NCI-H1092 (cell line): Measurements from ENCODE around the gene KLHL8.
A peak's percentile ranks its signal among the peaks of the same experiment; 100 is the strongest.

Experiments
- DNase-seq: peaks from one replicate; lab custom pipeline; 2025; lab: John Stamatoyannopoulos, UW

Gene KLHL8

GRCh38 chr4:87220094-87220822 is at the start of gene KLHL8:
Gene KLHL8 (minus strand): TSS chr4:87220618. CDS start chr4:87195539, 25,079 bp downstream.
- DNase-seq, result peak; percentile 80

DNA sequence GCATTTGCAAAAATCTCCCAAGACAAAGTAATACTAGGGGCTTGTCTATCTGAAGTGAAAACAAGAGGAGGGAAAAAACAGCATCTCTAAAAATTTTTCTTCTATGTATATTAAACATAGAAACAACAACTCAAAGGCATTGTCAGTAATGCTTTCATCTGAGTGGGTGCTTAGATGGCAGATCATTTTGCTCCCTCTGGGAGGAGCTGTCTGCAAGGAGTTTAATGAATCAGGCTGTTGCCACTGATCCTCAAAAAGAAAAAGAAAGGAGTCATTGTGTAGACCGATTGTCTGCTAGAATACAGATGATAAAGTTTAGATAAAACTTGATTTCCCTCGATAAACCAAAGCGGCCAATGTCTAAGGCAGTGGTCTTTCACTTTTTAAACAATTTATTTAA is 49.7 kb upstream of the KLHL8 start:
- peak; percentile 23 for DNase-seq

- DNase-seq, result no peak
Measured at GRCh38 chr4:87268411-87268810, 48.0 kb upstream of the KLHL8 start.

DNA sequence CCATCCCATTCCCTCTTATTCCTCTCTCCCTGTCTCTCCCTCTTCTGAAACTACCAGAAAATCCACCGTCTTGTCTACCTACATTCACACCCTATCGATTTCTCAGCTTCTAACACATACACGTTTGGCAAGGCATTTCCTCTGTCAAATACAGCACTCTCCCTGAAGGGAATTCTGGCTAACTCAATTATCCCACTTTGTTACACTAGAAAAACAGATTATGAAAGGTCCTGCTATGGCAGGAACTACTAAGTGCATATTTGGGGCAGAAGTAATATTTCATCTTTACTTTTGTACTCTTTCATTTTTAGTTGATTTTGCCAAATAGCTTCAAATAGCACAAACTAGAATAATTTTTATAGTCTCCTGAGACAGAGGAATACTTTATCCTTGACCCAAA is 46.6 kb upstream of the KLHL8 start:
- no peak for DNase-seq

- no peak for DNase-seq
Measured at GRCh38 chr4:87262886-87263285, 42.5 kb upstream of the KLHL8 start.

GRCh38 chr4:87260477-87260876 is 40.1 kb upstream of the KLHL8 start:
- DNase-seq, result no peak

DNA sequence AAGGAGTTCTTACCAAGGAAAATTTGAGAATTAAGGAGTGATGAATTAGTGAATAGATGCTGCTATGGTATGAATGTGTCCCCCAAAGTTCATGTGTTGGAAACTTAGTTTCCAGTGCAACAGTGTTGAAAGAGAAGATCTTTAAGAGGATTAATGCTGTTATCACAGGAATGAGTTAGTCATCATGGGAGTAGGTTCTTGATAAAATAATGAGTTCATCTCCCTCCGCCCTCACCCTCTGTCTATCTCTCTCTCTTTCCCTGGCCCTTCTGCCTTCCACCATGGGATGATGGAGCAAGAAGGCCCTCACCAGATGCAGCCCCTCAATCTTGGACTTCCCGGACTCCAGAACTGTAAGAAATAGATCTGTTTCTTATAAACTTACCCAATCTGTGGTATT is 38.3 kb upstream of the KLHL8 start:
- no peak for DNase-seq

DNA sequence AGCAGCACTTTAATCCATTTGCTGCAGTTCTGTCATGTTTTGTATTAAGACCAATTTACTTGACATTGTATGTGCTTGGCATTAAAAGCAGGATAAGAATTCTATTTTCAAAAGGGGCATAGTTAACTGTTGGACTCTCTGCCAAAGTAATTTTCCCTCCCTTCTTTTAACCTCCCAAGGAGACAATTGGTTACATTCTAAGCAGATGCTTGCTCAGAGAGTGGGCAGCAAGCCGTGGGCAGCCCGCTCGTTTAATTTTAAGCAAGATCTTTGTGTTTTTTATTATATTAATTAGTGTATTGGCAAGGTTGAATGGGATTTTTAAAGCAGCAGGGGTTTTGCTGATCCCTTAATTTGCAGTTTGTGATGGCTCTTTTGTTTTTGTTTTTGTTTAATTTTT is 37.1 kb upstream of the KLHL8 start:
- no peak for DNase-seq

GRCh38 chr4:87255755-87256154 is 35.3 kb upstream of the KLHL8 start:
- no peak for DNase-seq

GRCh38 chr4:87251106-87251505 is 30.7 kb upstream of the KLHL8 start:
- no peak for DNase-seq

GRCh38 chr4:87250294-87250693 is 29.9 kb upstream of the KLHL8 start:
- no peak for DNase-seq

DNA sequence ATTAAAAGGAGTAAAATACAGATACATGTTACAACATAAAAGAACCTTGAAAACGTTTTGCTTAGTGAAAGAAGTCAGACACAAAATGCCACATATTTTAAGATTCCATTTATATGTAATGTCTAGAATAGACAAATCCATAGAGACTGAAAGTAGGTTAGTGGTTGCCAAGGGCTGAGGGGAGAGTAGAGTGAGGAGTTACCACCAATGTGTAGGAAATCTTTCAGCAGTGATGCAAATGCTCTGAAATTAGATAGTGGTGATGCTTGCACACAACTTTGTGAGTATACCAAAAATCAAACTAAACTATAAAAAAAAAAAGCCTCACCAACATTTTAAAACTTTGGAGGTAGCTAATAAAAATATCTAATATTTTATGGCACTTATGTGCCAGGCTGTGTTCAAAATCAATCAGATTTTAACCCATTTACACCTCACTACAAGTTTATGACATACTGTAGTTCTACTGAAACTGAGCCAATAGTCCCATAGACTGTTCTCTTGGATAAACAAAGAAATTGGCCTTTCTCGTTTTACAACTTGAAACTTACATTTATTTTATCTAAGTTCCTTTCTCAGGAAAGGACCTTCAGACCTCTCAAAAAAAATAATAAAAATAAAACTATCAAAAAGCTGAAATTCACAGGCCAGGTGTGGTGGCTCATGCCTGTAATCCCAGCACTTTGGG is 29.1 kb upstream of the KLHL8 start:
- no peak for DNase-seq

DNA sequence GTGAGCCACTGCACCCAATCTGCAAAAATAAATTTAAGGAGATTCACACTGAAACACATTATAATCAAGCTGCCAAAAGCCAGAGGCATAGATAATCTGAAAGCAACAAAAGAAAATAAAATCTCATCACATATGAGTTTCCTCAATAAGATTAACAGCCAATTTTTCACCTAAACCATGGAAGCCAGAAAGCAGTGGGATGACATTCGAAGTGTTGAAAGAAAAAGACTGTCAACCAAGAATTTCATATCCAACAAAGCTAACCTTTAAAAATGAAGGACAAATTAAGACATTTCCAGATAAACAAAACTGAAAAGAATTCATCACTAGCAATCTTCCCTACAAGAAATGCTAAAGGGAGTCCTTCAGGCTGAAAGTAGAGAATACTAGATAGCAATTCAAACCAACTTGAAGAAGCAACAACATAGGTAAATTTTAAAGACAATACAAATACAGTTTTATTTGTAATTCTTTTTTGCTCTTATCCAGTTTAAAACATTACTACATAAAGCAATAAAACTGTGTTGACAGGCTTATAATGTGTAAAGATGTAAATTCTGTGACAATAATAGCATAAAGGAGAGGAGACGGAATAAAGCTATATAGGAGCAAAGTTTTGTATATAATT is 23.1 kb upstream of the KLHL8 start:
- DNase-seq, result no peak

DNA sequence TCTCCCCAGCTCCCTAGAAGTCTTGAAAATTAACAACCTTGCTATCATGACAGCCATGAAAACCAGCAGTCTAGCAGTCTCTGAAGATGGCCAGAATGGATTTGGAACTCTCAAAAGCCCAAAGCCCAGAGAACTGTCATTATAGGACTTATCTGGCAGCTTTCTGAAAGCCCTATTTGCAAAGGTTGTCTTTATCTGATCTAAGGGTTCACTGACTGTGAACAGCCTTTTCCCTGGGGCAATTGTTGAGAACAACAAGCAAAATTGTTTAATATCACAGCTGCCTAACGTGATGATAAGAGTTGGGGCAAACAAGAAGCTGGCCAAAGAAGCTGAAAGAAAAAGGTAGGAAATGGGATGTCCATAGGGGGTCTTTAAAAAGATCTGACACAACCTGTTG is 20.9 kb upstream of the KLHL8 start:
- no peak for DNase-seq

DNA sequence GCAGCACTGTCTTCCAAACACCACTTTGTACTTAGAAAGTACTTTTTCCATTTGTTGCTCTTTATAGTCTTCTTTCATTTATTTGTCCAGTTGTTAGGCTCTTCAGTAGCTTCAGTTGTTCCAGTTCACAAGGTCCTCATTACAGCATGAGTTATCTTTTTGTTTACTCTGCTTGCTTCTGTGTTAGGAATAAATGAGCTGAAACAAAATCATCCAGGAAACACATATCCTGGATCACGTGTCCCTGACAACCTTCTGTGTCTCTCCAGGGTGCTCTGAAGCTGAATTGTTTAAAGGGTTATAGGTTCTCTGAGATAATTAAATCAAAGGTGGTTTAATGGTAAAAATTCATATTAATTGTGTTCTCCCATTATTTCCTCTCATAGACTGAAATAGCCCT is 19.9 kb upstream of the KLHL8 start:
- no peak for DNase-seq

DNA sequence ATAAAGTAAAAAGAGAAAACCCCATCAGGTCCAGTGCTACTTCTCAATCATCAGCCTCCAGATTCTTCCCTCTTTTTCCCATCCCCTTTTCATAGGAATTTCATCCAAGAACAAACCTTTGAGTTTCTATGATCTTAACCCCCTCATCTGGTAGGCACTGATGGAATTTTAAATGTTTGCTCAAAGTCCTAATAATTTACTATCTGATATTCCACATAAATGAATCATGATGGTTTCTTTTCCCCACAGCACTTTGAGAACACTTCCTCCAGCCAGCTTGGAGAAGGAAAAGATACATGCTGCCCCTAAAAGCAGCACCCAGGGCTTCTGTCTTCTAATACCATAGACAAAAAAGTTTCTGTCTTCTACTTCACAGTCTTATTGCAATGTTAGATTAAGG is 19.4 kb upstream of the KLHL8 start:
- no peak for DNase-seq

DNA sequence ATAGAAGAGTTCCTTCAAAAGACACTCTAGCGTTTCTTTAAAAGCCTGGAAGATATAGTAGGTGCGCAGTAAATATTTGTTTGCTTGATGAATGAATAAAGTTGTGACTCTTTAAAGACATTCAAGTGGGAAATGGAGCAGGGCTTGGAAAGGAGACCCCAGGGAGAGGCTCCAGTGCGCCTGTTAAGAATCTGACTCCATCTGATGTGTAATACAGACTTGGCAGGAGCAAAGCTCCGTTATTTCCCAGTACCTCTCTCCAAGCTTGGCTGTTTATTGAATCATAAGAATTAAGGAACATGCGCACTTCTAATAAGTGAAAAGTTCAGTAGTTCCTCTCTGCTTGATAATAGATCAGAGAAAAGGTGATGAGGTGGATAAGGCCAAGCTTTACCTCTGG is 18.8 kb upstream of the KLHL8 start:
- no peak for DNase-seq

DNA sequence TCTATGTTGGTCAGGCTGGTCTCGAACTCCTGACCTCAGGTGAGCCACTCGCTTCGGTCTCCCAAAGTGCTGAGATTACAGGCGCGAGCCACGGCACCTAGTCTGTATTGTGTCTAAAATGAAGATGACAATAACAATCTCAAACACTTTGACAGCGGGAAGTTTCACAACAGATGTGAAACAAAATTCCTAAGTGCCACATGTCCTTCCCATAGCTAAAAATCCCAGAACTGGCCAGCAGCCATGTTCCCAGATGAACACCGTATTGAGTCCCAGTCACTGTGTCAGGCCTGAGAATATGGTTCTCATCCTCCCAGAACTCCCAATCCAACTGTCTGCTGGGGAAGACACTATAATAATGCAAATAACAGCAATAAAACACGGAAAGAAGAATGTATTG is 16.4 kb upstream of the KLHL8 start:
- DNase-seq, result no peak

DNA sequence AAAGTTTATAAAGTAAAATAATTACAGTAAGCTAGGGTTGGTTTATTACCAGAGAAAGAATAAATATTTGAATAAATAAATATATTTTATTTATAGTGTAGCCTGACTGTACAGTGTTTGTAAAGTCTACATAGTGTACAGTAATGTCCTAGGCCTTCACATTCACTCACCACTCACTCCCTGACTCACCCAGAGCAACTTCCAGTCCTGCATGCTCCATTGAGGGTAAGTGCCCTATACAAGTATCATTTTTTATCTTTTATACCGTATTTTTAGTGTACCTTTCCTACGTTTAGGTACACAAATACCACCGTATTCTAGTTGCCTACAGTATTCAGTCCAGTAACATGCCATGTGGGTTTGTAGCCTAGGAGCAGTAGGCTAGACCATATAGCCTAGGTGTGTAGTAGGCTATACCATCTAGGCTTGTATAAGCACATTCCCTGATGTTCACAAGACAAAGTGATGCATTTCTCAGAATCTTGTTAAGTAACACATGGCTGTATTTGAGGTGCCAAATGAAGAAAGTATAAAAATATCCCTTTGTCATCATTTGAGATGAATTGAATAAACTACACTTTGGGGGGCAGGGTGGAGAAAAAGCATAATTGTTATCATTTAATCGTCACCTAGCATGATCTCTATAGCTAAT is 14.7 kb upstream of the KLHL8 start:
- no peak for DNase-seq

DNA sequence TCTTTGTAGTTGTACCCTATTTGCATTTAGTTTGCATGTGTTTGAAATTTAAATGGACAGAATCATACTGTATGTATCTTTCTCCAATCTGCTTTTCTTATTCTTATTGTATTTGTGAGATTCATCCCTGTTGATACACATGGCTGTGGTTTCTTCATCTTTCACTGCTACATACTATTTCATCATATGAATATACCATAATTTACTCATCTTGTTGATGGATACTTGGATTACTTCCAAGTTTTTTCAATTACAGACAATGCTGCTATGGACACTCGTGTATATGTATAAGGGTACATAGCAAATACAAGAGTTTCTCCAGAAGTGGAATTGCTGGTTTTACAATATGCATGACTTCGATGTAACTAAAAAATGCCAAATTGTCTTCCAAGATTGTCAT is 11.8 kb upstream of the KLHL8 start:
- DNase-seq, result no peak

GRCh38 chr4:87230806-87231205 is 10.4 kb upstream of the KLHL8 start:
- DNase-seq, result no peak

- DNase-seq, result no peak
Measured at GRCh38 chr4:87229979-87230378, 9.6 kb upstream of the KLHL8 start.
